Endothelial cell (in vitro differentiated cells): Measurements from ENCODE around the gene WTAP. TPM values are rescaled to one million over a fixed set of nuclear protein-coding genes. Genes with fewer than 3 reads are reported as not detected.

Experiments
- DNase-seq: peaks from one replicate; pipeline ENCODE4 v3.0.0; 2021; ENCODE audit warnings: low spot score
- H3K27ac Mint-ChIP-seq: one replicate; pipeline ENCODE4 v1.8.0; 2021; ENCODE audit warnings: mixed read lengths, inconsistent platforms; ENCODE audit not compliant: unreplicated experiment
- H3K27me3 Mint-ChIP-seq: one replicate; pipeline ENCODE4 v1.8.0; 2021; ENCODE audit warnings: mild to moderate bottlenecking, moderate library complexity, mixed read lengths, inconsistent platforms; ENCODE audit not compliant: unreplicated experiment
- H3K36me3 Mint-ChIP-seq: one replicate; pipeline ENCODE4 v1.8.0; 2021; ENCODE audit warnings: mild to moderate bottlenecking, low read depth, mixed read lengths, inconsistent platforms; ENCODE audit not compliant: unreplicated experiment
- H3K4me1 Mint-ChIP-seq: one replicate; pipeline ENCODE4 v1.8.0; 2021; ENCODE audit warnings: mild to moderate bottlenecking, mixed read lengths, inconsistent platforms; ENCODE audit not compliant: unreplicated experiment
- H3K4me3 Mint-ChIP-seq: one replicate; pipeline ENCODE4 v1.8.0; 2021; ENCODE audit warnings: mild to moderate bottlenecking, mixed read lengths, inconsistent platforms; ENCODE audit not compliant: unreplicated experiment
- H3K9me3 Mint-ChIP-seq: one replicate; pipeline ENCODE4 v1.8.0; 2021; ENCODE audit warnings: mixed read lengths, inconsistent platforms; ENCODE audit not compliant: unreplicated experiment
- CTCF ChIP-seq: fragments of 200-600 bp; sonication (generic); IDR thresholded peaks from one replicate; pipeline ENCODE4 v1.5.0; 2021; ENCODE audit warnings: antibody characterized with exemption; ENCODE audit not compliant: unreplicated experiment
- total RNA-seq: library from RNA; stranded (reverse); fragmentation: NEBNext Ultra II Directional; extraction: Animal tissue kit (Norgen Biotek cat#: 25700); gene quantifications from one replicate; pipeline ENCODE4 v1.2.1, GENCODE V29; 2021; ENCODE audit not compliant: unreplicated experiment

WTAP gene
- total RNA-seq, 1 donor from 2014 or later, result 95.4 TPM

- no peaks in the 10 kb centered on the region for H3K27me3 Mint-ChIP-seq
- H3K9me3 Mint-ChIP-seq, result no peaks in the 10 kb centered on the region
- no peak overlapping the region for H3K4me3 Mint-ChIP-seq
- no peak for TF ChIP-seq CTCF
- peaks cover 19% of the 10 kb centered on the region for H3K4me1 Mint-ChIP-seq
- H3K36me3 Mint-ChIP-seq, result peaks cover 8% of the 10 kb centered on the region
- H3K27ac Mint-ChIP-seq, result no peak overlapping the region
- DNase-seq, result no peak
These were observed 41.3 kb upstream of the WTAP start for GRCh38 chr6:159686040-159686439.

- Mint-ChIP-seq H3K9me3 (no peaks in the 10 kb centered on the region), H3K36me3 (peaks cover 8% of the 10 kb centered on the region), H3K4me1 (peaks cover 16% of the 10 kb centered on the region), H3K27me3 (no peaks in the 10 kb centered on the region), H3K4me3 (no peak overlapping the region), H3K27ac (no peak overlapping the region)
- no peak for DNase-seq
- no peak for TF ChIP-seq CTCF
These were observed 40.6 kb upstream of the WTAP start for GRCh38 chr6:159686703-159687102.

GRCh38 chr6:159687341-159687740 lies 40.0 kb upstream of the WTAP start:
- no peak overlapping the region for H3K27ac Mint-ChIP-seq

GRCh38 chr6:159688266-159688905 lies 38.9 kb upstream of the WTAP start:
- H3K9me3 Mint-ChIP-seq, result no peaks in the 10 kb centered on the region

More at GRCh38 chr6:159687341-159687740, 40.0 kb upstream of the WTAP start:
- Mint-ChIP-seq H3K27me3 (peaks cover 4% of the 10 kb centered on the region), H3K36me3 (peaks cover 11% of the 10 kb centered on the region), H3K9me3 (no peaks in the 10 kb centered on the region), H3K4me1 (peaks cover 20% of the 10 kb centered on the region), H3K4me3 (no peak overlapping the region)
- DNase-seq, result no peak
- no peak for TF ChIP-seq CTCF

More at GRCh38 chr6:159688266-159688905, 38.9 kb upstream of the WTAP start:
- Mint-ChIP-seq H3K36me3 (peaks cover 11% of the 10 kb centered on the region), H3K4me1 (peaks cover 20% of the 10 kb centered on the region), H3K4me3 (no peak overlapping the region), H3K27me3 (peaks cover 4% of the 10 kb centered on the region), H3K27ac (peak overlapping the region; percentile 7)
- no peak for TF ChIP-seq CTCF
- DNase-seq, result no peak
